Stimulated activated CD4-positive, alpha-beta T cell treated with anti-CD3 and anti-CD28 coated beads, Interleukin-15, amount 100 ng/mL, for 24 hours (primary cell): ENCODE measurements around the gene PDIA6.
"Not testable (repeated sequence)": the region's sequence is repeated elsewhere in the genome, so short reads cannot be mapped to it uniquely, and the experiment has no call there.

Source experiments
- DNase-seq: peaks from one replicate; pipeline ENCODE4 v3.0.0-alpha.2; 2020

PDIA6 gene

DNA sequence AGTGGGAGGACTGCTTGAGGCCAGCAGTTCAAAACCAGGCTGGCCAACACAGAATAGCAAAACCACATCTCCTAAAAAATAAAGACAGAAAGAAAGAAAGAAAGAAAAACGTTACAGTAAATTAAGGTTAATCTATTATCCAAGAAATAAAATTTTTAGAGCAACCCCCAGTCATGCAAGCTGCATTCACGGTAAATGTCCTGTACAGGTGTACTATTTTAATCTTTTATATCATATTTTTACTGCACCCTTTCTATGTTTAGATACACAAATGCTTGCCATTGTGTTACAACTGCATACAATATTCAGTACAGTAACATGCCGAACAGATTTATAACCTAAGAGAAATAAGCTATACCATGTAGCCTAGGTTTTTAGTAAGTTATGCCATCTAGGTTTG, 6.0 kb downstream of the PDIA6 start:
- no peak for DNase-seq

GRCh38 chr2:10805990-10806389, 6.6 kb downstream of the PDIA6 start:
- DNase-seq, result not testable (repeated sequence)

DNA sequence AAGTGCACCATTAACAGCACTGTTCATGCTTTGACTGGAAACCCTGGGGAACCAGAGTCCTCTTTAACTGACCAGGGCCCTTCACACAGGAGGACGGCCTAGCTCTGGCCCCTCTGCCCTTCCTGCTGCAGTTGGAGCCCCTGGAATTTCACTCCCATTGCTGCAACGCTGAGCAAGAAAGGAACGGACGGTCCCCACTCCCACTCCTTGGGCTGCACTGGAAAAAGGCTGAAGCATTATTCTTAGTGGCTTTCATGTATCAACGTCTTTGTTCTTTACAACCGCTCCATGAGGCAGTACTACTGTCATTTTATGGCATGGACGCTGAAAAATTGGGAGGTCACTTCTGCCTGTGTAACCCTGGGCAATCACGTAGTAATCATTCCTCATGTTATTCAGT, 9.9 kb downstream of the PDIA6 start:
- DNase-seq, result no peak

GRCh38 chr2:10800163-10800562, 12.4 kb downstream of the PDIA6 start:
- DNase-seq, result no peak

- DNase-seq, result no peak
Measured at GRCh38 chr2:10798783-10799182, 13.8 kb downstream of the PDIA6 start.

GRCh38 chr2:10796703-10797102, 15.9 kb downstream of the PDIA6 start:
- no peak for DNase-seq

DNA sequence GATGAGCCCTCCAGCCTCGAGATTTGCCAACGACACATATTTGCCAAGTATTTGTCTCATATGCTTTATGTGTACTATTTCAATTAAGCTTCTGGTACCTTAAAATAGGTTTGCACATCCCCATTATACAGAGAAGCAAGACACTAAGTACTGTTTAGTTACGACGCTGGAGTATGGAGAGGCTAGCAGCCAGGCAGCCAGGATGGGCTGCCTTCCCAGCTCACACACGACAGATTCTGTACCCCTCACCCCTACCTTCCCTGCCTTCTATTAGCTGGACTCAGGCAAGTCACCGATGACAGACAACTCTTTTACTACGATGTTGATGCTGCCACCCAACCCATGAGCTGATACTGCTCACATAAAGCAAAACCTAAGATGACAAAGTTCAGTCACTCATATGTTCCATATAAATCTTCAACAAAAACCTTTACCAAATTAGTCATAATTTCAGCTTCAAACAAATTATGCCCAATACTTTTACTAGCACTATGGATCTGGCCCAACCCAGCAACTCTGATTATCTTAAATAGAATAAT, 17.0 kb downstream of the PDIA6 start:
- DNase-seq, result no peak

GRCh38 chr2:10794876-10795275, 17.7 kb downstream of the PDIA6 start:
- no peak for DNase-seq

- no peak for DNase-seq
Measured at GRCh38 chr2:10793816-10794215, 18.8 kb downstream of the PDIA6 start.

DNA sequence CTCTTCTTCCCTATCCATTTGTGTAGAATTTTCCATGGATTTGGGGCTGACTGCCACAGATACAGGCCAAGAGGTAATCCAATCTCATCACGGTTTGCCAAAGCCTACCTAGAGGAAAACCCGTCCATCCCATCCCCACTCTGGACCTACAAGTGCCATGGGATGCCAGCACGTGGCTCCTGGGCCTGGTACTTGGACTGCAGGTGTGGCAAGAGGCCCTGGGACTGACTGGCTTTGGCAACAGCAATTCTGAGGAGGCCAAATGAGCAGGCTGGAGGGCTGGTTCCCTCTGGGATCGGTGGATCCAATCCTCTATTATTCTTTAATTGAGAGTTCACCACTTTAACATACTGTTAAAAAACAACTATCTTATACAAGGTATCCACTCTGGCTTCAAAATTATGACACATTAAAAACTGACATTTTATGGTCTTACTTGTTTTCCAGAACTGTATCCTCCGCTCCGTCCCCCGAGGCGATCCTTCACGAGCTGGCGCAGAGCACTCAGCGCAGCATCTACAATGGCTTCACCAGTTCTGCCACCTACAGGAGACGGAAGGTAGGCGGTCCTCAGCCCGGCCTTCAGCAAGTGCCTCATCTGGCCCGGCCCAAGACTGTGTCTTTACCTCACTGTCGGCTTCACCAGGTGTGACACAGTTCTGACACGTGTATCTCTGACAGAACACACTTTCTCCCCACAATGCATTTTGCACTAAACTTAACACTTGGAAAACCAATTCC, 19.8 kb downstream of the PDIA6 start:
- DNase-seq, result no peak

GRCh38 chr2:10792001-10792634, 20.5 kb downstream of the PDIA6 start:
- DNase-seq, result no peak

- DNase-seq, result no peak
Measured at GRCh38 chr2:10790228-10790973, 22.2 kb downstream of the PDIA6 start.

- DNase-seq, result no peak
Measured at GRCh38 chr2:10788855-10789254, 23.7 kb downstream of the PDIA6 start.

GRCh38 chr2:10787176-10787968, 25.2 kb downstream of the PDIA6 start:
- DNase-seq, result peak; percentile 48

DNA sequence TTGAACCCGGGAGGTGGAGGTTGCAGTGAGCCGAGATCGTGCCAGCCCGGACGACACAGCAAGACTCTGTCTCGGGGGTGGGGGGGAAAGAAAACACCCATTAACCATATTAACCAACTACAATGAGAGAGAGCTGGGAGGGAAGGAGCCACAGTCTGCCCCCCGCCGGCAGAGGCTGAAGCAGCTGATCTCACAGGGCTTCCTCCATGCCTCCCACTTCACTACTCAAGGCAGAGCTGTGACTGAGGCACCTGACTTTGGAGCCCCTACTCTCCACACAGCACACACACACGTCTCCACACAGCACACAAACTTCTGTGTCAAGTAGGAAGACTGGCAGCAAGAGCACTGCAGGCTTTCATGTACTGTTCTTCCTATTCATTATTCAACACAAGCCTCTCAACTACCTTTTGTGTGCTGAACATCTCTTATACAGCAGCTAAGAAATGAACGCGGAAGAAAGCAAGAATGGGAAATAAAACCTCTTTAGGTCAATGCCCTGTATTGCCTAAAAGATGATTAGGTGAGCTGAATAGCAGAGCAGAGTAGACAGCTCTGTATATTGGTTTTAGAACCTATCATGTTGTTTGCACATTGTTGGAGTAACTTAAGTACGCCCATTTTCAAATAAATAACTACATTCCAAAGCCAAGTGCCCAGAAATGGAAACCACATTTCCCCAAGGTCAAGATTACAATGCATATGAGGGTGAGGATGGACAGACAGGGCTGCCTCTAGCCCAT, 26.2 kb downstream of the PDIA6 start:
- no peak for DNase-seq

DNA sequence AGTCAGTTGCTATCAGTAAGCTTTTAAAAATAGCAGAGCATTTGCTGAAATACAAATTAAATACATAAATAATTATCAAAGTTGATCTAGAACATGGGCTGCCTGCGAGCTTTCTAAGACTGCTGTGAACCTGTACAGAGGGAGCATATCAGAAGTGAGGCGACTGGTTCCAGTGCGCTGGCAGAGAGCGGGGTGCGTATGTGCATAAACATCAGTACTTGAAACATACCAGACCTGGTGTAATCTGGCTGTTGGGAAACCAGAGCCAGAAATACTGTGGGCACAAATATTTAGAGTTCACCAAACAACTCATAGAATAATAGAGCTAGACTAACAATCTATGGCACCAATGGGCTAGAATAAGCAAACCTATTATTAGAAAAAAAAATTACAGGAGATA, 27.3 kb downstream of the PDIA6 start:
- DNase-seq, result no peak

GRCh38 chr2:10784719-10785118, 27.9 kb downstream of the PDIA6 start:
- no peak for DNase-seq

DNA sequence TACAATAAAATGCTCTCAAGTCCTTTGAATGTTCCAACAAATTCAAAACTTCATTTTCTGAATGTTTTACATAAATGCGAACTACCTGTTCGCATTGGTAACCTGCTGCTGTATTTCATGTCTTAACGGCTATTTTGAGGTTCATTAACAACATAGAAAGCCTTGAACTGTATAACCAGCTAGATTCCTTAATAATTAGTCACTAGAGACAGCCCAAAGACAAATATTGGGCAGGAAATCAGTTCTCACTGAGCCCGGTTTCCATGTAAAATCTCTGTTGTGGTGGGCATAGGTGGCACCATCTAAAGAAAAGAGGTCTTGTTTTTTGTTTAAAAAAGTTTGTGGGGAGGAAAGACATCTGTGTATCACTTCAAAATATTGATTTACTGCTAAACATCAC, 29.2 kb downstream of the PDIA6 start:
- no peak for DNase-seq

DNA sequence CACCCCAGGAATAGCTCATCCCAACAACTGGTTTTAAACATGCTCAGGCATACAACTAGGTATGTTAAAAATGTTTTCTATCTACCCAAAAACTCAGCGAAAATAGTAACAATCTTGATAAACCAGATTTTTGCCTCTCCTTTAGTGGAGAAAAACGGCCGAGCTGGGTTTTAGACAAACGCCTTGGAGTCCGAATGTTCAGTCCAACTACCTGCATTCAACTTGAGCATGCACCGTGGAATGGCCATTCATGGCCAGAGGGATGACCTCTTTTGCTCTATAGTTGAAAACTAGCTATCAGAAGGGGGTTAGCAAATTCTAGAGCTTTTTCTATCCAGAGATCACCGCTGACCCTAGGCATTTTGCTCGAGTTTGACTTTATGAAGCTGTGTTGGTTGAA, 30.8 kb downstream of the PDIA6 start:
- no peak for DNase-seq

GRCh38 chr2:10780821-10781220, 31.8 kb downstream of the PDIA6 start:
- DNase-seq, result not testable (repeated sequence)

DNA sequence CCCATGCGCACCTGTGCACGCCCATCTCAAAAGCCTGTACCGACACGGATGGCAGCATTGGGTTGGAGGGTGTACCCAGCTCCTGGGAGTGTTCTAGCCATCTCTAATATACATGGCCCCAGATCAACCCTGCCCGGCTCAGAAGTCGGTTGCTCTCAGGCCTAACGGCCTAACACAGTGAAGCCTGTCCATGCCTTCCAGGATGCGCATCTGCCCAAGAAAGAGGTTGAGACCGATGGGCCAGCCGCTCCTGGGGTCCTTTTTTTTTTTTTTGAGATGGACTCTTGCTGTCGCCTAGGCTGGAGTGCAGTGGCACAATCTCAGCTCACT, 32.1 kb downstream of the PDIA6 start:
- no peak for DNase-seq

DNA sequence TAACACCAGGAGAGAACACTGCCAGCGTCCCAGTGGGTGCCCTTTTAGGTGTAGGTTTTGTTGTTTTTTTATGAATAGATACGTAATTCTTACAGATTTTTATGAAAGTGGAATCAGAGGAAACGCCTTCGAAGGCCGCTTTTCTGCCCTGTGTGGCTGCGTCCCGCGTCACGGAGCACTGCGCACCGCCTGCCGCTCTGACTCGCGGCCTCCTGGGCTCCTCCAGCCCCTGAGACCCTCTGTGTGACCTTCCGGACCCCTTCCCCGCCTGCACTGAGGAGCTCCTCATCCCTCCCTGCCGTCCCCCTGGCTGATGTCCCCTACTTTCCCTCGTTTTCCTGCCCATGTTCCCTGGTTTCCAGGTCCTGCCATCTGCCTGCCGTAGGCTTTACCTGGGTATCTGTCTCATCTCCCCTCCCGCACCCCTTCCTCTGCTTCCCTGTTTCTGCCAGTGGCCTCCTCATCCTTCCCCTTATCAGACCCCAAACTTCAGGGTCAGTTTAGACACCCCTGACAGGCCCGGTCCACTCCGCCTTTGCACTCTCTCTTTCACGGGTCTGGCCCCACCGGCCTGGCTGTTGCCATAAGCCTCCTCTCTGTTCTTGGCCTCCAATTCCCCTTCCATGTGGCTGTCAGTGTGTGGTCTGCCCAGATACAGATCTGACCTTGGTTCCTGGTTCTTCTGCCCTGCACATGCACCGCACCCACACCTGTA, 32.7 kb downstream of the PDIA6 start:
- no peak for DNase-seq
